Muscle layer of duodenum (tissue), 2 donors: ENCODE measurements around the gene STPG3.

Experiments
- H3K27ac ChIP-seq: one replicate; pipeline ENCODE4 v1.7.0; 2013; ENCODE audit warnings: mild to moderate bottlenecking, low read length
- H3K27me3 ChIP-seq: one replicate; pipeline ENCODE4 v1.7.0; 2013; ENCODE audit warnings: low read depth, mild to moderate bottlenecking, control low read depth, low read length
- H3K36me3 ChIP-seq, 2 donors: one replicate each; pipeline ENCODE4 v1.7.0; 2013; ENCODE audit warnings: low read length in 2 of 2, control low read depth in 1 of 2, mild to moderate bottlenecking in 1 of 2; ENCODE audit not compliant: insufficient read depth in 2 of 2, control insufficient read depth in 1 of 2
- H3K4me1 ChIP-seq, 2 donors: one replicate each; pipeline ENCODE4 v1.7.0; 2013; ENCODE audit warnings: low read length in 2 of 2, mild to moderate bottlenecking in 2 of 2, control low read depth in 1 of 2, moderate library complexity in 1 of 2; ENCODE audit not compliant: insufficient read depth in 2 of 2, control insufficient read depth in 1 of 2
- H3K4me3 ChIP-seq, 2 donors: one replicate each; pipeline ENCODE4 v1.7.0; 2013; ENCODE audit warnings: low read length in 2 of 2, low read depth in 1 of 2, mild to moderate bottlenecking in 1 of 2
- H3K9me3 ChIP-seq, 2 donors: one replicate each; pipeline ENCODE4 v1.7.0; 2013; ENCODE audit warnings: low read length in 2 of 2, control low read depth in 1 of 2, mild to moderate bottlenecking in 1 of 2; ENCODE audit not compliant: control insufficient read depth in 1 of 2
- donor health status: healthy.

Gene STPG3

DNA sequence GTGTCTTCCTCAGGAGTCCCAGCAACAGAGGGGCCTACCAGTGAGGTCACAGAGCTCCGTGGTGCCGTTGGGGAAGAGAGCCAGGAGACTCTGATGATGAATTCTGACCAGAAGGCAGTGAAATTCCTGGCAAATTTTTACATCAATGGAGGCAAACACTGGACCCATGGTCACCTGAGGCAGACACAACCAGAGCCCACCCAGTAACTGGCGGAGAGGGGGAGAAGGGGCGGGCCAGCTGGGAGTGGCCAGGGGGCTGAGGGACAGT, at the start of gene STPG3:
STPG3 (plus strand) TSS at position 93 of the 268 bp plus-strand sequence; CDS start at position 94, 1 bp downstream.
- Histone ChIP-seq H3K27me3 (no peaks in the 10 kb centered on the region), H3K4me3 (no peak within 1 kb of the TSS), H3K27ac (no peak within 1 kb of the TSS), H3K9me3 (no peaks in the 10 kb centered on the region), H3K36me3 (no peaks in the 10 kb centered on the region), H3K4me1 (peaks cover 2 to 13% of the 10 kb centered on the region in 2 donors)

DNA sequence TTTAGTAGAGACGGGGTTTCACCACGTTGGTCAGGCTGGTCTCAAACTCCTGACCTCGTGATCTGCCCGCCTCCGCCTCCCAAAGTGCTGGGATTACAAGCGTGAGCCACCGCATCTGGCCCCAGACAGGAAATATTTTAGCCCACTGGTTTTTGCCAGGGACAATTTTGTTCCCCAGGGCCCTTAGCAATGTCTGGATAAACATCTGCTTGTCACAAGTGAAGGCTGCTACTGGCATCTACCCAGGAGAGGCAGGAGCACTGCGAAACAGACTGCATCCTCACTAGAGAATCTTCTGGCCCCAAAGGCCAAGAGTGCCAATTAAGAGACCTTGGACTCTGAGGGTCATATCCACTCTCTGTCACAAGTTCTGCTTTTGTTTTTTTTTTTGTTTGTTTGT, 48.1 kb upstream of the STPG3 start:
- Histone ChIP-seq H3K27me3 (no peaks in the 10 kb centered on the region), H3K27ac (no peak overlapping the region), H3K4me1 (peaks cover 21 to 77% of the 10 kb centered on the region in 2 donors), H3K9me3 (no peaks in the 10 kb centered on the region), H3K4me3 (no peak overlapping the region), H3K36me3 (no peaks in the 10 kb centered on the region)

DNA sequence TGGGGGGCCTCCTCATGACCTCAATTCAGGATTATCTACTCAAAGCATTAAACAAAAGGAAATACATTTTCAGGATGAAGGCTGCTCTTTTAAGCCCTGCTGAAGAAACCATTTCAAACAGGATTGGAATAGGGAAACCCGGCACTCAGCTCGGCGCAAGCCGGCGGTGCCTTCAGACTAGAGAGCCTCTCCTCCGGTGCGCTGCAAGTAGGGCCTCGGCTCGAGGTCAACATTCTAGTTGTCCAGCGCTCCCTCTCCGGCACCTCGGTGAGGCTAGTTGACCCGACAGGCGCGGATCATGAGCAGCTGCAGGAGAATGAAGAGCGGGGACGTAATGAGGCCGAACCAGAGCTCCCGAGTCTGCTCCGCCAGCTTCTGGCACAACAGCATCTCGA, 46.4 kb upstream of the STPG3 start:
- peak overlapping the region; percentile 69 for H3K27ac ChIP-seq
- H3K36me3 ChIP-seq = peaks cover 0 to 10% of the 10 kb centered on the region in 2 donors
- H3K4me1 ChIP-seq = peaks cover 21 to 60% of the 10 kb centered on the region in 2 donors
- H3K9me3 ChIP-seq = no peaks in the 10 kb centered on the region
- H3K4me3 ChIP-seq = peak overlapping the region; percentile 84 to 98
- H3K27me3 ChIP-seq = no peaks in the 10 kb centered on the region

DNA sequence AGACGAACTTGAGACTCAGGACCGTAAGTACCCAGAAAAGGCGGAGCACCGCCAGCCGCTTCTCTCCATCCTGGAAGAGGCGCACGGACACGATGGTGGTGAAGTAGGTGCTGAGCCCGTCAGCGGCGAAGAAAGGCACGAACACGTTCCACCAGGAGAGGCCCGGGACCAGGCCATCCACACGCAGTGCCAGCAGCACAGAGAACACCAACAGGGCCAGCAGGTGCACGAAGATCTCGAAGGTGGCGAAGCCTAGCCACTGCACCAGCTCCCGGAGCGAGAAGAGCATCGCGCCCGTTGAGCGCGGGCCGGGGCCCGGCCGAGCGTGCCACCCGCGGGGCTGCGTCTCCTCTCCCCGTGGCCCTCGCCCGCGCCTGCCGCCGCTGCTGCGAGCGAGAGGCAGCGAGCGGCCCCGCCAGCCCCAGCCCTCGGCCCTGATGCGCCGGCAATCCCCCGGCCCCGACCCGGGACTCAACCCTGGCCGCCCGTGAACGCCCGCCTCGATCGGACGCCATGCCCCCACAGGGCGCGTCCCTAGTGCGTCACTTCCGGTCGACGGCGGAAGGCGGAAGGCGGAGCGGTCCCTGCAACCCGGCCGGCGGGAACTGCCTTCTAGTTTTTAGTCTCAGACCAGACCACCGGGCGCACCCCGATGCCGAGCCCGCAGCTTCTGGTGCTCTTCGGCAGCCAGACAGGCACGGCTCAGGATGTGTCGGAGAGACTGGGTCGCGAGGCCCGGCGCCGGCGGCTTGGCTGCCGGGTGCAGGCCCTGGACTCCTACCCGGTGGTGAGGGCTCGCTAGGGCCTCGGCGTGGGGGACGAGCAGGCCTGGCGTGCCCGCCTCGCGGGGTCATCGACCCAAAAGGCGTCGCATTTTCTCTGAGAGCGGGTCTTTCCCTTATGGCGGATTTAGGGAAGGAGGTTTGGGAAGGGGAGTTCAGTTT, 45.7 kb upstream of the STPG3 start, which contains the start of the genes NDOR1 and TMEM203:
NDOR1 (plus strand) TSS at position 575 of the 944 bp plus-strand sequence; CDS start at position 653, 78 bp downstream.
TMEM203 (minus strand) TSS at position 523 of the 944 bp plus-strand sequence; CDS start at position 289, 234 bp downstream.
- H3K27me3 ChIP-seq = no peaks in the 10 kb centered on the region
- peaks cover 0 to 10% of the 10 kb centered on the region in 2 donors for H3K36me3 ChIP-seq
- peaks cover 21 to 58% of the 10 kb centered on the region in 2 donors for H3K4me1 ChIP-seq
- peak within 1 kb of the TSS; percentile 84 to 98 for H3K4me3 ChIP-seq
- peak within 1 kb of the TSS; percentile 69 for H3K27ac ChIP-seq
- H3K9me3 ChIP-seq = no peaks in the 10 kb centered on the region

DNA sequence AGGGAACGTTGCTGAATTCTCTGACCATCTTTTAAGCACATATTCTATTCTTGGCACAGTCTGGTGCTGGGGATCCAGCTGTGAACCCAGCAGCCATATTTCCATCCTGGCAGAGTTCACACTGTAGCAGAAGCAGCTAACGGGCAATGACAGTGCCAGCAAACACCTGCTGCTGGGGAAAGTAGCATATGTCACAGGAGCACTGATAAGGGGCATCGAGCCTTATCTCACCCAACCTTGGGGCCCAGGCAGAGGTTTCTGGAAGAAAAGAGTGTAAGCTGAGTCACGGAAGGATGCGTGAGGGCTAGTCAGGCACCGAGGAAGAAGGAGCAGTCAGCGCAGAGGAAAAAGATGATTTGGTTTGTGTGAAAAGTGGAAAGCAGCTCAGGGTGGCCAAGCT, 44.5 kb upstream of the STPG3 start:
- no peak overlapping the region for H3K27ac ChIP-seq
- no peaks in the 10 kb centered on the region for H3K9me3 ChIP-seq
- peaks cover 21 to 51% of the 10 kb centered on the region in 2 donors for H3K4me1 ChIP-seq
- no peaks in the 10 kb centered on the region for H3K27me3 ChIP-seq
- peak overlapping the region; percentile 84 to 98 for H3K4me3 ChIP-seq
- H3K36me3 ChIP-seq = peaks cover 0 to 10% of the 10 kb centered on the region in 2 donors

DNA sequence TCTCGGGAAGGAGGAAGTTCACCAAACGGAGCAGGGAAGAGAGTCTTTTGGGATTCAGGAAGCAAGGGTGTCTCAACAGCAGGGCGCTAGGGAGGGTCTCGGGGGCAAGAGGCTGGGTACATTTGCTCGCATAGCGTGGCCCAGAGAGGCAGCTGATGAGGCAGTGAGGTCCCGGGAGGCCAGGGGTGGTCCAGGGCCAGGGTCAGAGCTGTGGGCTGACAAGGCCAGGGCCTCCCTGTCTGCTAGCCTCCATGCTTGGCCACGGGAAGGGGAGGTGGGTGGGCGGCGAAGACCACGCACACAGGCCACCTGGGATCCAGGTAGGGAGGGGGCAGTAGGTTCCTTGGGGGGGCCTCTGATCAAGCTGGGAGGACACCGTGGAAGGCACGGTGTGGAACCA, 39.6 kb upstream of the STPG3 start:
- Histone ChIP-seq H3K4me1 (peaks cover 6 to 7% of the 10 kb centered on the region in 2 donors), H3K36me3 (peaks cover 0 to 18% of the 10 kb centered on the region in 2 donors), H3K27me3 (no peaks in the 10 kb centered on the region), H3K9me3 (no peaks in the 10 kb centered on the region), H3K27ac (no peak overlapping the region), H3K4me3 (no peak overlapping the region)

DNA sequence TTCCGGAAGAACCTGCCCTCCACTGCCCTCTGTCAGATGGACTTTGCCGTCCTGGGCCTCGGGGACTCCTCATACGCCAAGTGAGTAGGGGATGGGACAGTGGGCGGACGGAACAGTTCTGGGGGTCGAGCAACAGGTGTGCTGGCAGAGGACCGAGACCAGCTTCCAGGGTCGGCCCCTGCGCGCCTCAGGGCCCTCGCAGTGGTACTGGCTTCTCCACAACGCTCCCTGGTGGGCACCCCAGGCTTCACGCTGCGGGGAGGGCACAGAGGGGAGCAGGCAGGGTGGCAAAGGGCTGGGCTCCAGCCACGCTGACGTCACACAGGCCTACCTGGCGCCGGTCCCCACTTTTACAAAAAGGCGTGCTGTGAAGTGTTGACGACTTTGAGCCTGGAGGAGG, 38.6 kb upstream of the STPG3 start:
- H3K36me3 ChIP-seq = peaks cover 0 to 18% of the 10 kb centered on the region in 2 donors
- H3K4me3 ChIP-seq = no peak overlapping the region
- no peaks in the 10 kb centered on the region for H3K9me3 ChIP-seq
- no peaks in the 10 kb centered on the region for H3K4me1 ChIP-seq
- H3K27ac ChIP-seq = no peak overlapping the region
- no peaks in the 10 kb centered on the region for H3K27me3 ChIP-seq

DNA sequence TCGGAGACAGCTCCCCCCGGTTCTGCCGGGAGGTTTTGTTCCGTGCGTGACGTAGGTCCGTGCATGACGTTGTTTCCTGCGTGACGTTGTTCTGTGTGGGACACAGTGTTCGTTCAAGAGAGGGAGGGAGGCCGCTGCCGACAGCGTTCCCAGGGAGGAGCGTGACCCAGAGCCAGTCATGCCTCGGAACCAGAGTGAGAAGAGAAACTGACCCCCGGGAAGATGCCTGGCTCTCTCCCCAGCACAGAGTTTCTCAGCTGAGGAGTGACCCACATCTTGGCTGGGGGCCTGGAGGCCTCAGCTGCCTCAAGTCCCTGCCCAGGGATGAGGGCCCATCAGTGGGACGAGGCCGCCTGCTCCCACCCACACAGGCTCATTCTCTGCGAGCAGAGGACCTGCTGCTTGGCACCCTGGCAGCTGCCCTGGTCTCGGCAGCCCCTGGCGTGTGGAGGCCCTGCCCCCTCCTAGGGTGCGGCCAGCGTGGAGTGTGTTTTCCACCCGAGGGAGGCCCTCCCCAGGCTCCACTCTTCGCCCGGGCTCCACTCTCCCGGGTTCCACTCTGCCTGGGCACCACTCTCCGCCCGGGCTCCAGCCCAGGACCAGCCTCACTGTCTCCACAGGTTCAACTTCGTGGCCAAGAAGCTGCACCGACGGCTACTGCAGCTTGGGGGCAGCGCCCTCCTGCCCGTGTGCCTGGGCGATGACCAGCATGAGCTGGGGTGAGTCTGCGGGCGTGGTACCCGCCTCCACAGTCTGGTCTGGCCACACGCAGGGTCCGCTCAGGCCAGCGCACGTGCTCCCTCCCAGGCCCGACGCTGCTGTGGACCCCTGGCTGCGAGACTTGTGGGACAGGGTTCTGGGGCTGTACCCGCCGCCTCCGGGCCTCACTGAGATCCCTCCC, 37.7 kb upstream of the STPG3 start:
- H3K9me3 ChIP-seq = no peaks in the 10 kb centered on the region
- H3K27me3 ChIP-seq = no peaks in the 10 kb centered on the region
- no peaks in the 10 kb centered on the region for H3K4me1 ChIP-seq
- H3K4me3 ChIP-seq = no peak overlapping the region
- H3K36me3 ChIP-seq = peaks cover 0 to 18% of the 10 kb centered on the region in 2 donors
- H3K27ac ChIP-seq = no peak overlapping the region

DNA sequence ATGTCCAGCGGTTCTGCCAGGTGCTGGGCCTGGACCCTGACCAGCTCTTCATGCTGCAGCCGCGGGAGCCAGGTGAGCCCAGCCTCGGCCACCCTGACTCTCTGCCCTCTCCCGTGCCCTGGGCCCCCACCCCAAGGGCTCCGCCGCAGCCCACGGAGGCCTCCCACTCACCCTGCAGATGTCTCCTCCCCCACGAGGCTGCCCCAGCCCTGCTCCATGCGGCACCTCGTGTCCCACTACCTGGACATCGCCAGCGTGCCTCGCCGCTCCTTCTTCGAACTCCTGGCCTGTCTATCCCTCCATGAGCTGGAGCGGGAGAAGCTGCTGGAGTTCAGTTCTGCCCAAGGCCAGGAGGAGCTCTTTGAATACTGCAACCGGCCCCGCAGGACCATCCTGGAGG, 36.5 kb upstream of the STPG3 start:
- no peaks in the 10 kb centered on the region for H3K4me1 ChIP-seq
- no peak overlapping the region for H3K27ac ChIP-seq
- H3K9me3 ChIP-seq = no peaks in the 10 kb centered on the region
- H3K36me3 ChIP-seq = peaks cover 0 to 8% of the 10 kb centered on the region in 2 donors
- no peaks in the 10 kb centered on the region for H3K27me3 ChIP-seq
- no peak overlapping the region for H3K4me3 ChIP-seq

DNA sequence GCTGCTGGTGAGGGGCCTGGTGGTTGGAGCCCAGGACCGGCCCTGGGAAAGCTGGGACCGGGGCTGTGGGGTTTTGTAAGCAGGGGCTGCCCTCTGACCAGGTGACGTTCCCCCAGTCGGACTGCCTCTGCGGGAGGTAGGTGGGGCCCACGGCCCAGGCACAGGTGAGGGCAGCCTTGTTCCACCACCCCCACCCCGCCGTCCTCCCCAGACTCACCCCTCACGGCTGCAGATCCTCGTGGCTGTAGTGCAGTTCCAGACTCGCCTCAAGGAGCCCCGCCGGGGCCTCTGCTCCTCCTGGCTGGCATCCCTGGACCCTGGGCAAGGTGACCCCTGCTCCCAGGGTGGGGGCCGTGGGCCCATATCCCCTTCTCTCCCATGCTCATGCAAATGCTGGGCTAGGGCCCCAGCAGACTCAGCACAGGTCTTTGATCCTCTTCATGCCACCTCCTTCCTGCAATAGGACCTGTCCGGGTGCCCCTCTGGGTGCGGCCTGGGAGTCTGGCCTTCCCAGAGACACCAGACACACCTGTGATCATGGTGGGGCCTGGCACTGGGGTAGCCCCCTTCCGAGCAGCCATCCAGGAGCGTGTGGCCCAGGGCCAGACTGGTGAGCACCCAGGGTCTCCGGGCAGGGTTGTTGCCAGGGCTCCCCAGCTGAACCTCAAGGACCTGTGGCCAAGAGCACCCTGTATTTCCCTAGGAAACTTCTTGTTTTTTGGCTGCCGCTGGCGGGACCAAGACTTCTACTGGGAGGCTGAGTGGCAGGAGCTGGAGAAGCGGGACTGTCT, 35.7 kb upstream of the STPG3 start:
- Histone ChIP-seq H3K27ac (no peak overlapping the region), H3K36me3 (peaks cover 0 to 8% of the 10 kb centered on the region in 2 donors), H3K27me3 (no peaks in the 10 kb centered on the region), H3K4me3 (no peak overlapping the region), H3K9me3 (no peaks in the 10 kb centered on the region), H3K4me1 (no peaks in the 10 kb centered on the region)
